Mucosa of rectum (tissue), 2 donors: ENCODE measurements around the gene PDGFA.

Experiments used
- H3K27ac ChIP-seq, 2 donors: one replicate each; pipeline ENCODE4 v1.7.0; 2013; ENCODE audit warnings: inconsistent platforms in 2 of 2, low read depth in 2 of 2, low read length in 2 of 2
- H3K27me3 ChIP-seq, 2 donors: one replicate each; pipeline ENCODE4 v1.7.0; 2013; ENCODE audit warnings: low read length in 2 of 2; ENCODE audit not compliant: control insufficient read depth in 2 of 2, insufficient read depth in 2 of 2
- H3K36me3 ChIP-seq, 2 donors: one replicate each; pipeline ENCODE4 v1.7.0; 2013; ENCODE audit warnings: low read length in 2 of 2; ENCODE audit not compliant: control insufficient read depth in 2 of 2, insufficient read depth in 2 of 2
- H3K4me1 ChIP-seq, 2 donors: one replicate each; pipeline ENCODE4 v1.7.0; 2013; ENCODE audit warnings: low read length in 2 of 2, mild to moderate bottlenecking in 1 of 2; ENCODE audit not compliant: control insufficient read depth in 2 of 2, insufficient read depth in 2 of 2
- H3K4me3 ChIP-seq, 2 donors: one replicate each; pipeline ENCODE4 v1.7.0; 2013; ENCODE audit warnings: low read length in 2 of 2
- H3K9ac ChIP-seq, 2 donors: one replicate each; pipeline ENCODE4 v1.7.0; 2013; ENCODE audit warnings: low read length in 2 of 2, low read depth in 1 of 2, mild to moderate bottlenecking in 1 of 2
- H3K9me3 ChIP-seq, 2 donors: one replicate each; pipeline ENCODE4 v1.7.0; 2013; ENCODE audit warnings: low read length in 2 of 2; ENCODE audit not compliant: control insufficient read depth in 2 of 2
- donor health status: healthy.
- donor health status: Normal muscosa, but diverticular disease.

The PDGFA gene

DNA sequence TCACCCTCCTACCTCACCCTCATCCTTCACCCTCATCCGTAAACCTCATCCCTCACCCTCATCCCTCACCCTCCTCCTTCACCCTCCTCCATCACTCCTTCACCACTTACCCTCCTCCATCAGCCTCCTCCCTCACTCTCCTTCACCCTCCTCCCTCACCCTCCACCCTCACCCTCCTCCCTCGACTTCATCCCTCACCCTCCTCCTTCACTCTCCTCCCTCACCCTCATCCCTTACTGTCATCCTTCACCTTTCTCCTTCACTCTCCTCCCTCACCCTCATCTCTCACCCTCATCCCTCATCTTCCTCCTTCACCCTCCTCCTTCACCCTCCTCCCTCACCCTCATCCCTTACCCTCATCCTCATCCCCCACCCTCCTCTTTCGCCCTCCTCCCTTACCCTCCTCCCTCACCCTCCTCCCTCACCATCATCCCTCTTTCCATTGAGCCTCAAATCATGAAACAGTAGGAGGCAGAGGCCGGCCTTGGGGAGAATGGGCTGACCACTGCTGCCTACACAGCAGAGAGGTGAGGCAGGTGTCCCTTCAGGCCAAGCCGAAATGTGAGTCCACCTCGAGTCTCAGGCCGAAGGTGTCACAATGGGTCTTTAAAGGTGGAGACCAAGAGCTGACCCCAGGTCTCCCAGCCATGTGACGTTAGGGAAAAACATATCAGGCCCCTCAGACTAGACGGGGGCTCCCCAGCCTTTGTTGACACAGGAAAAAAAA, 53.0 kb downstream of the PDGFA start:
- H3K4me3 ChIP-seq, result no peak overlapping the region
- H3K4me1 ChIP-seq, result peaks cover 0 to 3% of the 10 kb centered on the region in 2 donors
- no peaks in the 10 kb centered on the region for H3K27me3 ChIP-seq
- H3K9ac ChIP-seq, result no peak overlapping the region
- no peak overlapping the region for H3K27ac ChIP-seq
- H3K9me3 ChIP-seq, result no peaks in the 10 kb centered on the region
- no peaks in the 10 kb centered on the region for H3K36me3 ChIP-seq

DNA sequence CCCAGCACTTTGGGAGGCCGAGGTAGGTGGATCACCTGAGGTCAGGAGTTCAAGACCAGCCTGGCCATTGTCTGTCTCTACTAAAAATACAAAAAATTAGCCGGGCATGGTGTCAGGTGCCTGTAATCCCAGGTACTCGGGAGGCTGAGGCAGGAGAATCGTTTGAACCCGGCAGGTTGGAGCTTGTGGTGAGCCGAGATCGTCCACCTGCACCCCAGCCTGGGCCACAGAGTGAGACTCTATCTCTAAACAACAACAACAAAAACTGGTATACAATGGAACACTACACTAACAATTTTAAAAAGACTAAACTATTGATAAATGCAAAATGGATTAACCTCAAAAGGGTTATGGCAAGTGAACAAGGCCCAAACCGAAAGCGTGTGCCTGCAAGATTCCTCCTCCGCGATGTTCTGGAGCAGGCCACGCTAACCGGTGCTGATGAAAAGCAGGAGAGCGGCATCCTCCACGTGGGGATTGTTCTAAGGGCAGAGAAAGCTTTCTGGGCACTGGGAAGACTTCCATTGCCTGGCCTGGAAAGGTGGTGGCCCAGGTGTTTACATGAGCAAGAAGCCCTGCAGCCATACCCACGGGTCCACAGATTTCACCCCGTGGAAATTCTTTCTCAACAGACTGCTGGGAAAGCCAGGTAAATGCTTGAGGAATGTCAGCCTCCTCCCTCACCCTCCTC, 53.8 kb downstream of the PDGFA start:
- no peaks in the 10 kb centered on the region for H3K27me3 ChIP-seq
- H3K4me3 ChIP-seq, result no peak overlapping the region
- H3K27ac ChIP-seq, result no peak overlapping the region
- no peaks in the 10 kb centered on the region for H3K36me3 ChIP-seq
- no peaks in the 10 kb centered on the region for H3K9me3 ChIP-seq
- no peak overlapping the region for H3K9ac ChIP-seq
- H3K4me1 ChIP-seq, result peaks cover 0 to 3% of the 10 kb centered on the region in 2 donors

GRCh38 chr7:464454-465401, 54.9 kb downstream of the PDGFA start:
- H3K4me3 ChIP-seq, result no peak overlapping the region
- H3K27ac ChIP-seq, result no peak overlapping the region
- H3K4me1 ChIP-seq, result peaks cover 0 to 3% of the 10 kb centered on the region in 2 donors
- H3K9me3 ChIP-seq, result no peaks in the 10 kb centered on the region
- H3K9ac ChIP-seq, result no peak overlapping the region
- H3K27me3 ChIP-seq, result no peaks in the 10 kb centered on the region
- no peaks in the 10 kb centered on the region for H3K36me3 ChIP-seq

GRCh38 chr7:463817-464453, 55.7 kb downstream of the PDGFA start:
- H3K27me3 ChIP-seq, result no peaks in the 10 kb centered on the region
- no peaks in the 10 kb centered on the region for H3K9me3 ChIP-seq
- no peaks in the 10 kb centered on the region for H3K36me3 ChIP-seq
- no peak overlapping the region for H3K27ac ChIP-seq
- H3K9ac ChIP-seq, result no peak overlapping the region
- H3K4me3 ChIP-seq, result no peak overlapping the region
- peaks cover 0 to 3% of the 10 kb centered on the region in 2 donors for H3K4me1 ChIP-seq

DNA sequence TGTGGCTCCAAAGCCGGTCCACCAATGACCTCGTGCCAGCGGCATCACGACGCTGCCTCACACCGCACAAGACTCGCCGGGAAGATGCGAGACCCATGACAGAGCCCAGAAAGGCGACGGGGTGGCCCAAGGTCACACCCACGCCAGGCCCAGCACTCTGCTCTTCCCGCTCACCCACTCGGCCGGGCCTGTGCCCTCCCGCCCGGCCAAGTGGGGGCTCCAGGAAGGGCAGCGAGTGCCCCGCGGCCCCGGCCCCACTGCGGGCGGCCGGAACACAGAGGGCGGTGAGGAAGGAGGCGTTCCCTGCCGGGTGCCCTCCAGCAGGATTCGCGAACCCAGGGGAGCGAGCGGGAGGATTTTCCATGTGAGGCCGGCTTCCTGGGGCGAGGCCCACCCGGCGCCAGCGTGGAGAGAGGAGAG, 56.3 kb downstream of the PDGFA start:
- H3K9ac ChIP-seq, result no peak overlapping the region
- peaks cover 0 to 3% of the 10 kb centered on the region in 2 donors for H3K4me1 ChIP-seq
- H3K27ac ChIP-seq, result no peak overlapping the region
- H3K27me3 ChIP-seq, result no peaks in the 10 kb centered on the region
- H3K9me3 ChIP-seq, result no peaks in the 10 kb centered on the region
- no peak overlapping the region for H3K4me3 ChIP-seq
- no peaks in the 10 kb centered on the region for H3K36me3 ChIP-seq

DNA sequence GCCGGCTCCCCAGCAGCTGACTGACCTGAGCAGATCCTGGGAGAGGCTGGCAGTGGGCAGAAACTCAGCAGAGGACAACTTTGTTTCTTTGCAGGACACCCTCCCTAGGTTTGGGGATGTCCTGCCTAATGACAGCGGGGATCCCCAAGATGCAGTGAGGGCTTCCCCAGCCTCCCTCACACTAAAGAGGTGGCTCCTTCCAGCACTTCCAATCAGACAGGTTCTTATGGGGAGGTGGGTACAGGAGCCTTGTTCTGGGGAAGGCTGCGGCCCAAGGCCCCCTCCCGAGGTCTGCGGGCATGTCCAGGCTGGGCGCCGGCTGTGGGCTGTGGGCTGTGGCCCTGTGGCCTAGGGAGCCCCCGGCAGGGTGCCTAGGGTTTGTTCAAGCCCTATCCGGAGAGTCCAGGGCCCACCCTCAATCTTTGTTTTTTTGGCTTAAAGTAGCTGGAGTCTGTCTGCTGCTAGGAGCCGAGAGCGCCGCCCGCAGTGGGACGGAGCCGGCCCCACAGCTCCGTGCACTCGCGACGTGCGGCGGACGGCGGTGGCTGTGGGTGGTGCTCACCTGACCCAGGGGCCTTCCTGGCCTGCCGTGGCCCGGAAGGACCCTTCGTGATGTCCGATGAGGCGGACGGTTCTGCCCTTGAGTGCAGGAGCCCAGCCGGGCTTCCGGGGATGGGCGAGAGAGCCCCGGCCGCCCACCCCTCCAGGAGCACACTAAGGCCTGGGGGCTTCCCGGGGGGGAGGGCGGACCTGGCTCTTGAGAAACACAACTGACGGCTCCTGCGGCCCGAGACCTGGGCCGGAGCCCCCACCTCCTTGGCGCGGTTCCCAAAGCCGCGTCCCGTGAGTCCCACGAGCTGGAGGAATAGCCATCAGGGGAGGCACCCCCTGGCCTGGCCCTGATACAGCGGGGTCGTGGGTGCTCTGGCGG, 57.2 kb downstream of the PDGFA start:
- H3K27ac ChIP-seq, result no peak overlapping the region

GRCh38 chr7:461453-462172, 58.0 kb downstream of the PDGFA start:
- H3K27ac ChIP-seq, result no peak overlapping the region
- H3K4me1 ChIP-seq, result peaks cover 0 to 3% of the 10 kb centered on the region in 2 donors
- H3K9me3 ChIP-seq, result no peaks in the 10 kb centered on the region
- H3K27me3 ChIP-seq, result no peaks in the 10 kb centered on the region
- H3K36me3 ChIP-seq, result no peaks in the 10 kb centered on the region
- no peak overlapping the region for H3K4me3 ChIP-seq
- no peak overlapping the region for H3K9ac ChIP-seq

More for the DNA sequence above, 57.2 kb downstream of the PDGFA start:
- H3K4me3 ChIP-seq, result no peak overlapping the region
- no peak overlapping the region for H3K9ac ChIP-seq
- H3K4me1 ChIP-seq, result peaks cover 0 to 3% of the 10 kb centered on the region in 2 donors
- H3K27me3 ChIP-seq, result no peaks in the 10 kb centered on the region
- no peaks in the 10 kb centered on the region for H3K36me3 ChIP-seq
- no peaks in the 10 kb centered on the region for H3K9me3 ChIP-seq

DNA sequence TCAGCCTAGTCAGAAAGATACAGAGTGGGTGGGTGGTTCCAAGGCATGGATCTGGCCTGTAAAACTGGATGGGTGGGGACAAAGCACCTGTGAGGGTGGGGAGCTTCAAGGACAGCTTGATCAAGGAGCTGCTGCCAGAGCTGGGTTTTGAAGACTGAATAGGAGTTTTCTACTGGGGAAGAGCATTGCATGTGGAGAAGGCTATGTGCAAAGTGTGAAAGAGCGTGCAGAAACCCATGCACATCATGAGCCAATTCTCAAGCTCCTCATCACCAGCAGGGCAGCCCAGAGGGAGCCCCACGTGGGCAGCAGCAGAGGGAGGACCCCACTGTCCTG, 58.6 kb downstream of the PDGFA start:
- Histone ChIP-seq H3K36me3 (no peaks in the 10 kb centered on the region), H3K9ac (no peak overlapping the region), H3K4me3 (no peak overlapping the region), H3K9me3 (no peaks in the 10 kb centered on the region), H3K27ac (no peak overlapping the region), H3K27me3 (no peaks in the 10 kb centered on the region), H3K4me1 (peaks cover 0 to 3% of the 10 kb centered on the region in 2 donors)
